Measurements from ENCODE around the gene COL4A2.
"Not testable (repeated sequence)": the region's sequence is repeated elsewhere in the genome, so short reads cannot be mapped to it uniquely, and the experiment has no call there.

The COL4A2 gene

GRCh38 chr13:110382830-110383229 lies 75.7 kb downstream of the COL4A2 start:
- DNase-seq, result no peak

GRCh38 chr13:110387451-110388107 lies 80.5 kb downstream of the COL4A2 start:
- peak; percentile 8 for DNase-seq

GRCh38 chr13:110388108-110388943 lies 81.2 kb downstream of the COL4A2 start:
- no peak for DNase-seq

- DNase-seq, result no peak
Observed at GRCh38 chr13:110390567-110390966, 83.5 kb downstream of the COL4A2 start.

GRCh38 chr13:110391273-110391672 lies 84.2 kb downstream of the COL4A2 start:
- DNase-seq, result no peak

- no peak for DNase-seq
Observed at GRCh38 chr13:110392510-110393240, 85.6 kb downstream of the COL4A2 start.

- no peak for DNase-seq
Observed at GRCh38 chr13:110393761-110394160, 86.7 kb downstream of the COL4A2 start.

- DNase-seq, result no peak
Observed at GRCh38 chr13:110394371-110394841, 87.3 kb downstream of the COL4A2 start.

- not testable (repeated sequence) for DNase-seq
Observed at GRCh38 chr13:110395616-110396015, 88.5 kb downstream of the COL4A2 start.

GRCh38 chr13:110396476-110396875 lies 89.4 kb downstream of the COL4A2 start:
- no peak for DNase-seq

- no peak for DNase-seq
Observed at GRCh38 chr13:110396913-110397381, 89.9 kb downstream of the COL4A2 start.

GRCh38 chr13:110397436-110398115 lies 90.5 kb downstream of the COL4A2 start:
- DNase-seq, result no peak

- no peak for DNase-seq
Observed at GRCh38 chr13:110398564-110399507, 91.8 kb downstream of the COL4A2 start.

GRCh38 chr13:110399801-110400200 lies 92.7 kb downstream of the COL4A2 start:
- DNase-seq, result no peak

GRCh38 chr13:110400786-110401533 lies 93.9 kb downstream of the COL4A2 start:
- DNase-seq, result no peak

- no peak for DNase-seq
Observed at GRCh38 chr13:110402299-110403069, 95.4 kb downstream of the COL4A2 start.

GRCh38 chr13:110403315-110403714 lies 96.2 kb downstream of the COL4A2 start:
- no peak for DNase-seq

- no peak for DNase-seq
Observed at GRCh38 chr13:110403721-110404120, 96.6 kb downstream of the COL4A2 start.

GRCh38 chr13:110404321-110404720 lies 97.2 kb downstream of the COL4A2 start:
- DNase-seq, result no peak

Measured in activated CD4-positive, alpha-beta T cell treated with anti-CD3 and anti-CD28 coated beads for 48 hours (primary cell).